Calu3 (cell line): Measurements from ENCODE around the gene KLRC4. TPM values are rescaled to one million over a fixed set of nuclear protein-coding genes. Genes with fewer than 3 reads are reported as not detected.
"Not testable (repeated sequence)": the region's sequence is repeated elsewhere in the genome, so short reads cannot be mapped to it uniquely, and the experiment has no call there.

Source experiments
- BruUV-seq: library from RNA; stranded (reverse); fragments of 400-500 nt; replicated peaks from 2 replicates; lab custom pipeline; 2021; lab: Mats Ljungman, UMichigan
- CTCF ChIA-PET: fragments of 300-600 bp; sonication (Branson Sonifier 250); formaldehyde crosslinking; loops from one replicate; lab custom pipeline; 2022; ENCODE audit warnings: antibody characterized with exemption; lab: Charles Lee
- DNase-seq: peaks from one replicate; pipeline ENCODE4 v3.0.0; 2022
- H3K27ac Mint-ChIP-seq: one replicate; pipeline ENCODE4 v1.8.0; 2022; ENCODE audit warnings: mixed read lengths; ENCODE audit not compliant: unreplicated experiment
- H3K27me3 Mint-ChIP-seq: one replicate; pipeline ENCODE4 v1.8.0; 2022; ENCODE audit warnings: mixed read lengths; ENCODE audit not compliant: unreplicated experiment
- H3K36me3 Mint-ChIP-seq: one replicate; pipeline ENCODE4 v1.8.0; 2022; ENCODE audit warnings: mild to moderate bottlenecking, moderate library complexity, mixed read lengths; ENCODE audit not compliant: insufficient read depth, unreplicated experiment
- H3K4me1 Mint-ChIP-seq: one replicate; pipeline ENCODE4 v1.8.0; 2022; ENCODE audit warnings: mild to moderate bottlenecking, low read depth, mixed read lengths; ENCODE audit not compliant: unreplicated experiment
- H3K4me3 Mint-ChIP-seq: one replicate; pipeline ENCODE4 v1.8.0; 2022; ENCODE audit warnings: mild to moderate bottlenecking, low read depth, moderate library complexity, mixed read lengths; ENCODE audit not compliant: unreplicated experiment
- H3K9me3 Mint-ChIP-seq: one replicate; pipeline ENCODE4 v1.8.0; 2022; ENCODE audit warnings: low read depth, mixed read lengths; ENCODE audit not compliant: unreplicated experiment
- intact Hi-C: fragments of 100-400 bp; cut with micrococcal nuclease; formaldehyde crosslinking; loops from one replicate; pipeline ENCODE4 v1.10.0; 2022; ENCODE audit not compliant: unreplicated experiment
- total RNA-seq: library from RNA; stranded (reverse); gene quantifications from 2 replicates; pipeline ENCODE4 v1.2.3, GENCODE V29; 2022
- TF ChIP-seq, protein P1 (sequence below): fragments of 200-600 bp; IDR thresholded peaks from one replicate; pipeline ENCODE4 v1.8.0; 2022; ENCODE audit warnings: antibody characterized with exemption; ENCODE audit not compliant: unreplicated experiment

KLRC4 gene
- total RNA-seq, 1 experiment from 2014 or later = not detected

DNA sequence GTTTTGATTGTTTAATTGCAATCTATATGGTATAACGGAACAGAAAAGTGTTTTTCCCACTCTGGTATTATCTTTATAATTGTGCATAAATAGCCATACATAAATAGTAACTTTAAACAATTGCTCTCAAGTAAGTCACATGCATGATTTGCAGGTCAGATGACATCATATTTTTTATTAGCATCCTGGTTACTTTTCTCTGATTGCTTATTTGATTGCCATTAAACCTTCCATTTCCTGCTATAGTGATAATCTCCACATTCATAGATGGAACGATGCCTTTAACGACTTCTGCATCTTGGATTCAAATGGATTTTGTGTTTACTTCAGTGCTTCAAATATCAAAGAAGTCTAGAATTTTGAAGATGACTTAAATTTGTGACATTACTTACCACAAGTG lies 16.3 kb downstream of the KLRC4 start:
- TF ChIP-seq, protein P1, sequence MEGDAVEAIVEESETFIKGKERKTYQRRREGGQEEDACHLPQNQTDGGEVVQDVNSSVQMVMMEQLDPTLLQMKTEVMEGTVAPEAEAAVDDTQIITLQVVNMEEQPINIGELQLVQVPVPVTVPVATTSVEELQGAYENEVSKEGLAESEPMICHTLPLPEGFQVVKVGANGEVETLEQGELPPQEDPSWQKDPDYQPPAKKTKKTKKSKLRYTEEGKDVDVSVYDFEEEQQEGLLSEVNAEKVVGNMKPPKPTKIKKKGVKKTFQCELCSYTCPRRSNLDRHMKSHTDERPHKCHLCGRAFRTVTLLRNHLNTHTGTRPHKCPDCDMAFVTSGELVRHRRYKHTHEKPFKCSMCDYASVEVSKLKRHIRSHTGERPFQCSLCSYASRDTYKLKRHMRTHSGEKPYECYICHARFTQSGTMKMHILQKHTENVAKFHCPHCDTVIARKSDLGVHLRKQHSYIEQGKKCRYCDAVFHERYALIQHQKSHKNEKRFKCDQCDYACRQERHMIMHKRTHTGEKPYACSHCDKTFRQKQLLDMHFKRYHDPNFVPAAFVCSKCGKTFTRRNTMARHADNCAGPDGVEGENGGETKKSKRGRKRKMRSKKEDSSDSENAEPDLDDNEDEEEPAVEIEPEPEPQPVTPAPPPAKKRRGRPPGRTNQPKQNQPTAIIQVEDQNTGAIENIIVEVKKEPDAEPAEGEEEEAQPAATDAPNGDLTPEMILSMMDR = no peak
- Mint-ChIP-seq H3K9me3 (no peaks in the 10 kb centered on the region), H3K27me3 (no peaks in the 10 kb centered on the region), H3K36me3 (peaks cover 6% of the 10 kb centered on the region), H3K4me1 (peaks cover 32% of the 10 kb centered on the region), H3K4me3 (no peak overlapping the region), H3K27ac (no peak overlapping the region)
- intact Hi-C loops = no loop called here
- no TSS peak for BruUV-seq
- CTCF ChIA-PET = no interaction called here
- DNase-seq = no peak

DNA sequence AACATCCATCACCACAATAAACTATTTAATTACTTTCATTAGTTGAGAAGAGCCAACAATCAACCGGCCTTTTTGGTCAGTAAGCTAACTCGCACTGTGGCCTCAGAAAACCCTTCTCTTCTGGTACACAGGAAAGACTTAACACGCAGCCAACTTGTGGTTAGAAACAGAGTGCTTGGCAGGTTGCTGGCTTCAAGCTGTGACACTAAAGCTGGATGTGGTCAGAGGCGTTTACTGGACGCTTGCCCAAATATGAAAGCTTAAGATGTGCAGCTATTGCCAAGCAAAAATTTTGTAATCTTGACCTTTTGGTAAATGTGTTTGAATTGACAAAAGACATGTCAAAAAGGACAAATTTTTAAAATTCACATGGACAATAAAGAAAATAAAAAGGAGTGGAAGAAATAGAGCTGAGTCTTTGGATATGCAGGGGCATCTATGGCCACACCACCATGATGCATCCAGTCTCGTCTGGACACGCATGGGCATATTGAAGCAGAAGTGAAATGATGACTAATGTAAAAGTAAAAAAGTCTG lies 17.1 kb downstream of the KLRC4 start:
- H3K4me3 Mint-ChIP-seq = no peak overlapping the region
- peak; percentile 38 for DNase-seq
- H3K27ac Mint-ChIP-seq = no peak overlapping the region
- TF ChIP-seq, protein P1 = no peak
- peaks cover 6% of the 10 kb centered on the region for H3K36me3 Mint-ChIP-seq
- CTCF ChIA-PET = no interaction called here
- BruUV-seq = no TSS peak
- no peaks in the 10 kb centered on the region for H3K9me3 Mint-ChIP-seq
- intact Hi-C loops = no loop called here
- H3K4me1 Mint-ChIP-seq = peaks cover 32% of the 10 kb centered on the region
- no peaks in the 10 kb centered on the region for H3K27me3 Mint-ChIP-seq

DNA sequence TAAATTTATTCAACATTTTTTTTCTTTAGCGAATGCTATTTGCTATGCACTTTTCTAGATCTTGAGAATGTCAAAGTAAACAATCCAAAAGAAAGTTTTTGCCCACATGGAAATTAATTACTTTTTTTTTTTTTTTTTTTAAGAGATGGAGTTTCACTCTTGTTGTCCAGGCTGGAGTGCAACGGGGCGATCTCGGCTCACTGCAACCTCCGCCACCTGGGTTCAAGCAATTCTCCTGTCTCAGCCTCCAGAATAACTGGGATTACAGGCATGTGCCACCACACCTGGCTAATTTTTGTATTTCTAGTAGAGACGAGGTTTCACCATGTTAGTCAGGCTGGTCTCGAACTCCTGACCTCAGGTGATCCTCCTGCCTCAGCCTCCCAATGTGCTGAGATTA lies 18.6 kb downstream of the KLRC4 start:
- H3K36me3 Mint-ChIP-seq, H3K27ac Mint-ChIP-seq, H3K9me3 Mint-ChIP-seq, H3K4me3 Mint-ChIP-seq, H3K27me3 Mint-ChIP-seq, BruUV-seq, intact Hi-C loops, DNase-seq: not testable (repeated sequence)
- peaks cover 31% of the 10 kb centered on the region for H3K4me1 Mint-ChIP-seq
- CTCF ChIA-PET = interaction anchor here (0.5 kb wide), 1 partner anchor 123 kb away, joined by 4 read pairs; no protein-coding TSS in a partner anchor

GRCh38 chr12:10389904-10390303 lies 19.7 kb downstream of the KLRC4 start, which contains the start of gene KLRK1:
KLRK1 (minus strand) TSS chr12:10390041; CDS start chr12:10388810, 1,231 bp downstream.
- CTCF ChIA-PET = no interaction called here
- intact Hi-C loops = no loop called here
- H3K27me3 Mint-ChIP-seq = no peaks in the 10 kb centered on the region
- H3K36me3 Mint-ChIP-seq = no peaks in the 10 kb centered on the region
- H3K4me3 Mint-ChIP-seq = no peak within 1 kb of the TSS
- no peak within 1 kb of the TSS for H3K27ac Mint-ChIP-seq
- TF ChIP-seq, protein P1 = no peak
- H3K9me3 Mint-ChIP-seq = no peaks in the 10 kb centered on the region
- no TSS peak for BruUV-seq
- DNase-seq = no peak
- peaks cover 30% of the 10 kb centered on the region for H3K4me1 Mint-ChIP-seq
